NCI-H524 treated with DMSO at 0.1 percent for 48 hours (cell line): ENCODE results near the gene MAD1L1.

Experiments
- DNase-seq: peaks from one replicate; lab custom pipeline; 2025; lab: John Stamatoyannopoulos, UW

The MAD1L1 gene

GRCh38 chr7:1926908-1927306, 305.8 kb downstream of the MAD1L1 start:
- DNase-seq, result no peak

DNA sequence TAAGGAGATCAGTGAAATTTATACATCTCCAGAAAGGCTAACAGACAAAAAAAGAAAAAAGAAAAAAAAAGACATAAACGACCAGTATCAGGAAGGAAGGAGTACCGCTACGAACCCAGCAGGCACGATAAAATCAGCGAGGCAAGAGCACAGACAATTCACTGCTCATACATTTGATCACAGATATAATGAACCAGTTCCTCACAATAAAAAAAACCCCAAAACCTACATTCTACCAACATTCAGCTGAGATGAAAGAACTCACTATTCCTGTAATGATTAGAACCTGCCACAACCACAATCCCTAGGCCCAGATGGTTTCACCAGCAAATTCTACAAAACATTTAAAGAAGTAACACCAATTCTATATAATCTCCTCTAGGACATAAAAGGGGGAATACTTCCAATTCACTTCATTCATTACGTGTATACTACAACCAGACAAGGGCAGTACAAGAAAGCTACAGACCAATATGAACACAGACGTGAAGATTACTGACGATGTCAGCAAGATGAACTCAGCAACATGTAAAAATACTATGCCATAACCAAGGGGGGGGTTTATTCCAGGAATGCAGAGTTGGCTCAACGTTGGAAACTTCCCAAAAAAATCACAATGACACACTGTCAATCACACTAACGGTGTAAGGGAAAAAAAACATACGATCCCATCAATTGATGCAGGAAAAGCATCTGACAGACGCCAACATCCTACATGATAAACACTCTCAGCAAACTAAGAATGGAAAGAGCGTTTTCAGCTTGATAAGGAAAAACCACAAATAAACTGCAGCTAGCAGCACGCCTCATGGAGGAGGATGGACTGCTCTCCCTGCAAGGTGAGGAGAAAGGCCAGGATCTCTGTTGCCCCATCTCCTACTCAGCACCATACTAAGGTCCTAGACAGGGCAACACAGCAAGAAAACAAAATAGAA, 306.5 kb downstream of the MAD1L1 start:
- DNase-seq, result no peak

GRCh38 chr7:1925349-1925748, 307.4 kb downstream of the MAD1L1 start:
- no peak for DNase-seq

DNA sequence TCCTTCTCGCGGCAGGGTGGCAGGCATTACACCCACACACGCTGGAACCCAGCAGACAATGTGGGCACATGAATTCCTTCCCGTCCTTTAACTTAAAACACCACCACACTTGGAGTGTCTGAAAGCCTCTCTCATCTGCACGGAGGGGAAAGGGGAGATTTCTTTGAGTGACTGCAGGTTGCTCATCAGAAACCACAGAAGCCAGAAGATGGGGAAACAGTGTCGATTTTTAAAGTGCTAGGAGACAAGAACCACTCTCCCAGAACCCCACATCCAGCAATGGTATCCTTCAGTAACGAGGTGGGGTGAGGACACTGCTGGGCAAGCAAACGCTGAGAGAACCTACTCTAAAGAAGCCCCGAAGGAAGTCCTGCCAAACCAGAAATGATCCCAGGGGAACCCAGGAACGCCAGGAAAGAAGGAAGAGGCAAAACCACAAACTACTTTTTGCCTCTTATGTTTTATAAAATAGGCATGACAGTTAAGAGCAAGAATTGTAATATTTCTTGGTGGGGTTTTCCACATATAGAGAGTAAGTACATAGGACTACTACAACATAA, 308.4 kb downstream of the MAD1L1 start:
- no peak for DNase-seq

DNA sequence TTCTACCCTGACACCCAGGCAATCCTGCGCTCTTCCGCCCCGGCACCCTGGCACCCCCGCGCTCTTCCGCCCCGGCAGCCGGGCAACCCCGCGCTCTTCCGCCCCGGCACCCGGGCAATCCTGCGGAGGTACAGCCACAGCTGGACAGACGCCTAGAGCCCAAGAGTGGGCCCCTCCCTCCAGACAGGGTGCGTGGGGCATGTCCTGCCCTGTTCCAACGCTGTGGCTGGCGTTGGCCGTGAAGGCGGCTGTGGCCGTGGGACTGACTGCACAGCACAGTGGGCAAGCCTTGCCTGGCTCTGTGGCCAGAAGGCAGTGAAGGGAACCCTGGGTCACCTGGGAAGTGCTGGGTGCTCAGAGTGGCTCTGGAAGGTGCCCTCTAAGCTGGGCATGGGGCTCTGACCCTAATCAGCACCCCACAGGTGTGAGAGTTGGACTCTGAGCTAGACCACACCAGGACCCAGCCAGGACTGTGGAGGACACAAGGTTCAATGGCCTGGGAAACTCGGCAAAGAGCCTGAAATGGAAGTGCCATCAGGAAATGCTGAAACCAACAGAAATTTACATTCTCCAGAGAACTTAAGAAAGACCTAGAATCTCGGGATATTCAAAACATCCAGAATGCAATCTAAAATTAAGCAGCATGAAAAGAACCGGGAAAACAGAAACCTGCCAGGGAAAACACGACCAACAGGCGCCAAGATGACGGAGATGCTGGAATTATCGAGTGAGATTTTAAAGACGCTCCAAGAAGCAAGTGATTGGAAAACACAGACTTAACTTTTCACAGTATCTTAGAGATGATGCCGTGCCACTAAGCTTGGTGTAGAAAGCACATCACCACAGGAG, 309.1 kb downstream of the MAD1L1 start:
- DNase-seq, result no peak

DNA sequence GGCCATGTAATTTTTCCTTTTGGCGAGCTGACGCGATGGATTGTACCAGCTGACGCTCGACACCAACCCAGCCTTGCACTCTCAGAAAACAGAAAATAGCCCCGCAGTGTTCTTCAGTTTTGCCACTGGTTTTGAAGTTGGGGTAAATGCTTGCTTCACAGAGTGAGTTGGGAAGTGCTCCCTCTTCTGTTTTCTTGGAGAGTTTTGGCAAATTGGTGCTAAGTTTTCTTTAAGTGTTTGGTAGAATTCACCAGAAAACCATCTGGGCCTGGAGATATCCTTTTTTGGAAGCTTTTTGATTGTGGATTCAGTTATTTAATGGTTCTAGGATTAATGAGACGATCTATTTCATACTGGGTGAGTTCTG, 309.9 kb downstream of the MAD1L1 start:
- DNase-seq, result no peak

DNA sequence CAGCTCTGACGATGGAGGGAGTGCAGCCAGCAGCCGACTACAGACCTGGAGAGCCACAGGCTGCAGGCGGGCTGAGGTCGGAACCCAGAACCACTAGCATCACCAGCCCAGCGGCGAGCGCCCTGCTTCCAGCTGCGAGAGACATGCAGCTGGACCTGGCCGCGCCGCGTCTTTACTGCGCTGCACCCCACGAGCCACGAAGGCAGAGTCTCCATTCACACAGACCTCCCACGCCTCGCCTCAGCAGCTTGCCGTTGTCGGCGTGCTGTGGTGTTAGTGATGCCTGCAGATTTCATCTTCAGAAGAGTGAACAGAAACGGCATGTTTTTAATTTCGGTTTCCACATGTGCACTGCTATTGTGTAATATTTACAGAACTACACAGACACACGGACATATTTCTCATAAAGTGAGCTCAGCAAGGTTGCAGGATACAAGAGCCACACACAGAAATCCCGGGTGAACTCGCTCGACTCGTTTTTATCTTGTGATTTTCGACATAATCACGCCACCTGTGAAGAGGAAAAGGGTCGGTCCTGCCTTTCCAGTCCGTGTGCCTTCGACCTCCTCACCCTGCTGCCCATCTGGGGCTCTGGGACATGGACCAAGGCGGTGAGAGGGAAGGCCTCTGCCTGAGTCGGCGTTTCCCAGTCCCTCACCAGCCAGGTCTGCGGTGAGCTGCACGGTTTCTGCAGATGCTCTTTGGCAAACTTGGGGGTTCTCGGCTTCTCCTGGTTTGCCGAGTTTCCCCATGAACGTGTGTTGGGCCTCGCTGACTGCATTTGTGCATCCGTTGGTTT, 310.5 kb downstream of the MAD1L1 start:
- DNase-seq, result no peak

DNA sequence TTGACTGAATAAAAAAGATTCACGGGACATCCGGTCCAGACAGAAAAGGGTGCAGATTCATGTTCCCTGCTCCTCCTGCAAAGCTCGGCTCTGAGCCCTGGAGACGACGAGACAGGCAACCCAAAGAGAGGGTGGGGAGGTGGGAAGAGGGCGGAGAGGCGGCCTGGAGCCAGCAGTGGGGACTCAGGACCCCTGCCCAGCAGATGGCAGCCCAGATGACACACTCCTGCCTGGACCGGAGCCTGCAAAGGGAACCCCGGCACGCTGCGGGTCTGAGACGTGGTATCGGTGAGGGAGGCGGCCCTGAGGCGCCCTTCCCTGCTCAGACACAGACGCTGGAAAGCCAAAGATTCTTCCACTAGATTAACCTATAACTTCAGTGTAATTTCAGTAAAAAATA, 311.9 kb downstream of the MAD1L1 start:
- no peak for DNase-seq

DNA sequence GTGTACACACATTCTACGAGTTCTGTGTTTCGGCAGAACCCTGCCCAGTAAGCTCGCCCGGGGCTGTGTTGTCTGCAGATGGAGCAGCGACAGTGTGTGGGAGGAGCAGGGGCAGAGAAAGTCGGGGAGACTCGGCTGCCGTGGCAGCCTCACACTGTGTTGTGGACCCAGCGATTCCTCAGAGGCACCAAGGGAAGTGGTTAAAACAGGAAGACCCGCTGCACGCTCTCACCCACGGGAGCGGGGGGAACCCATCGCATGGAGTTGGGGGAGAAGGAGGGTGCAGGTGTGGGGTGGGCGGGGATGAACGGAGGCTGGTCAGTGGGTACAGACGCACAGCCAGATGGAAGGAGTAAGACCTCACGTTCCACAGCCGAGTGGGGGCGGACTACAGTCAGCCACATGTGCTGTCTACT, 312.5 kb downstream of the MAD1L1 start:
- no peak for DNase-seq

- DNase-seq, result no peak
Measured at GRCh38 chr7:1919539-1920265, 313.0 kb downstream of the MAD1L1 start.

- DNase-seq, result no peak
Measured at GRCh38 chr7:1918881-1919525, 313.7 kb downstream of the MAD1L1 start.

GRCh38 chr7:1918063-1918645, 314.6 kb downstream of the MAD1L1 start:
- DNase-seq, result no peak

DNA sequence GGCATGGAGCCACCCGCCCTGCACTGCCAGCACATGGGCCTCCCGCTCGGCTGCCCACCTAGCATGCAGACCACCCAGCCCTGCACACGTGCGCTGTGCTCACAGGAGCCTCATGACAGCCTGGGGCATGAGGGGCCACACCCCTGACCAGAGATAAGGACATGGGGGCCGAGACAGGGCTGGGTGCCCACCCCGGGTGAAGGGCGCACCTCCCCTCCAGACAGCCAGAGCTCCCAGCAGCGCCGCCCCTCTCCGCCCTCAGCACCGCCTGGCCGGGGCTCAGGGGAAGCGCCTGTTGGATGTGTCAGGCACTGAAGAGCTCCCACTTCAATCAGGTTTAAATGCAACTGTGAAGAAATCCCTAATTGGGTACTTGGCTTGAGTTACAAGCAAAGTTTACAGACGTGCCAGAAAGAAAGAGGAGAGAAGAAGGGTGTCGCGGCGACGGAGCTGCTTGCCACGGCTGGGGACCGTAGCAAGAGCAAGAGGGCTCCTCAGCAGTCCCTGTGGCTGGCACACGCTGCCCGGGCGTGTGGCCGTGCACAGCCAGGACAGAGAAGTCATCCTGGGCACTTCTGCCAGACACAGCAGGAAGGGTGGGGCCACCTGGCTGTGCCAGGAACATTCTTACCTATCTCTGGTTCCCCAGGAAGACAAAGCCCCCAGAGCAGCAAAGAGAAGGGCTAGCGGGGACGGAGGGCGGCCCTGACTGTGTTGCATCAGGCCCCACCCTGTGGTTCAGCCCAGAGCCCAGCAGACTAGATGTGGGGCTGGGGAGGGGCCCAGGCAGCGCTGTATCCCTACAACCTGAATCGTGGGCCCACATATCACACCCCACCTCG, 315.3 kb downstream of the MAD1L1 start:
- no peak for DNase-seq

- DNase-seq, result no peak
Measured at GRCh38 chr7:1916601-1916970, 316.2 kb downstream of the MAD1L1 start.

- no peak for DNase-seq
Measured at GRCh38 chr7:1915956-1916600, 316.7 kb downstream of the MAD1L1 start.

DNA sequence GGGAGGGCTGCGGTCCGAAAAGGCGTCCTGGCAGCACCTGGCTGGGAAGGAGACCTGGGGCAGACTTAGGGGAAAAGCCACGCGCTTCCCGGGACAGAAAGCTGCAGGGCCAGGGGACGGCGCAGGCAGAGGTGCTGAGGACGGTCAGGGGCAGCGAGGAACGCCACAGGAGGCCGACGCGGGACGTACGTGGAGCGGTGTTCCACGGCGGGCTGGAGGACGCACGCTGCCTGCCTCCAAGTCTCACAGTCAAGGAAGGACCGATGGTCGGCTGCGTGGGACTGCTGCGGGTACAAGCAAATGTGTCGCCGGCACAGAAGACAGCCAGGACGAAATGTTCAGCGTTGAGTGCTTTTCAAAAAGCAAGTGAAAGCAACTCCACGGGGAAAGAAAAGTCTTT, 317.4 kb downstream of the MAD1L1 start:
- no peak for DNase-seq

DNA sequence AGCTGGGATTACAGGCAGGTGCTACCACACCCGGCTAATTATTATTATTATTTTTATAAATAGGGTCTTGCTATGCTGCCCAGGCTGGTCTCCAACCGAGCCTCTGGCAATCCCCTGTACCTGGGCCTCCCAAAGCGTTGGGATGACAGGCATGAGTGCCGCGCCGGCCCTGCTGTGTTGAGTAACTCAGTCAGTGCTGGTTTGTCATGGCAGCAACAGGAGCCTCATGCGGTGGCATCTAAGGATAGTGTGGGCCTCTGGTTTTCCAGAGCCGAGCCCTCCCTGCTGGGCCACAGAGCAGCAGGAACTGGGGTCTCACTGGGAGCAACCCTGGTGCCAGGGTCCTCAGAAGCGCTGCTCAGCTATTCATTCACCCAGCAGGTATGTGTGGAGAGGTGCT, 318.0 kb downstream of the MAD1L1 start:
- DNase-seq, result no peak

DNA sequence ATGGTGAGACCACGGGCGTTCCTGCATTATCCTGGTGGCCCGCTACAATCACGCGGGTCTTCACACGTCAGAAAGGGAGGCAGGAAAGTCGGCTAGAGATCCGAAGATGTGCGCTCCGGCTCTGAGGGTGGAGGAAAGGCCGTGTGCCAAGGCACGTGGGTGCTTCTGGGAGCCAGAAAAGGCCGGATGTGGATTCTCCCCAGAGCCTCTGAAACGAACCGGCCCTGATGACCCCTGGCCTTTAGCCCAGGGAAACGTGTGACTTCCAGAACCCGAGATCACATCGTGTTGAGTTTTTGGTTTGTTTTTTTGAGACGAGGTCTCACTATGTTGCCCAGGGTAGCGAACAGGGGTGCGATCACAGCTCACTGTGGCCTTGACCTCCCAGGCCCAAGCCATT, 318.4 kb downstream of the MAD1L1 start:
- no peak for DNase-seq
